Breast epithelium (tissue), 3 donors: ENCODE results near the gene MAP4K1.

Experiments used
- CTCF ChIP-seq, 3 donors: fragments of 450-650 bp; IDR thresholded peaks; one replicate each; pipeline ENCODE4 v1.5.1; 2016 to 2017; ENCODE audit warnings: antibody characterized with exemption in 3 of 3, mild to moderate bottlenecking in 3 of 3, moderate library complexity in 3 of 3
- POLR2A ChIP-seq: fragments of 450-650 bp; IDR thresholded peaks from one replicate; pipeline ENCODE4 v1.6.1; 2016; ENCODE audit warnings: antibody characterized with exemption, mild to moderate bottlenecking, moderate library complexity

DNA sequence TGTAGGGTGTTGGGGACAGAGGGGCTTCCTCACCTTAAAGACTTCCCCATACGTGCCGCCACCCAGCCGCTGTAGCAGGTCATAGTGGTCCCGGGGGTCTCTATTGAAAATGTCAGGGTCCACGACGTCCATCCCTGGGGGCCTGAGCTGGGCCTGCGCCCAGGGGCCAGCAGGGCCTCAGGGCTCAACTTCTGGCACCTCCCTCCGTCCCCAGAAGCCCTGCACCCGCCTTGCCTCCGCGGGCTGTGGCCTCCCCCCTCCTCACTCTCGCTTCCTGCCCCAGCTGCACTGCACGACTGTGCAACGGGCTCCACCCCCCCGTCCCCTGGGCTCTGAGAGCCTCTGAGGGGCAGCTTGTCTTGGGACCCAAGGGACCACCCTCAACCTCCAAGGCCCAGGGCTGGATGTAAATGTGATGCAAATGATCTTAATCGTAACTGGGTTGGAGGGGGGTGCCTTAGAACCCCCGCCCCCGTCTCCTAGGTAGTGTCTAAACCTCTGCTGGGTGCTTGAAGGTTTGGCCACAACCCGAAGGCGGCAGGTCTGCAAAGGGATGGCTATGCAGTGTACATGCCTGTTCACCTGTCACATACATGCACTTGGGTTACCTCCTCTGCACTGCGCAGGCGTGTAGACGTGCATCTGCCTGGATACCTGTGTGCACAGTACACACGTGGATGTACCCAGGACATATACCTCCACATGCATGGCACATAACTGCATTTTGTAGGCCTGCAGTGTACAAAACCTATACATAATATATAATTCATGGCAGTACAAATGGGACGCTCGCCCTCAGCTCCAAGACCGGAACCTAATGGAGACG lies at the start of gene MAP4K1:
- TF ChIP-seq CTCF (IDR thresholded peaks at IDR 0.05) (no peak), POLR2A (no peak)
